H1 (cell line): ENCODE measurements around the gene PTGDR2. TPM values are rescaled to one million over a fixed set of nuclear protein-coding genes. Genes with fewer than 3 reads are reported as not detected.

Experiments
- CTCF ChIA-PET: fragments of 300-600 bp; sonication (Branson Sonifier 250); formaldehyde crosslinking; loops from one replicate; lab custom pipeline; 2021; ENCODE audit not compliant: partially characterized antibody; lab: Charles Lee
- POLR2A ChIA-PET: fragments of 300-600 bp; sonication (Branson Sonifier 250); formaldehyde crosslinking; loops from one replicate; lab custom pipeline; 2021; ENCODE audit warnings: inconsistent platforms; ENCODE audit not compliant: partially characterized antibody; lab: Charles Lee
- DNase-seq, 2 experiments: peaks; one replicate each; pipeline versions ENCODE4 v3.0.0 to v3.0.0-alpha.2; 2010 to 2022; ENCODE audit warnings: low spot score in 2 of 2, low read depth in 1 of 2, mixed read lengths in 1 of 2
- FAIRE-seq: peaks from 2 replicates; lab custom pipeline; 2011; peaks lifted over from hg19 to GRCh38; lab: Jason Lieb, UNC
- H2AFZ ChIP-seq: 2 replicates; pipeline ENCODE4 v1.8.1; 2012; ENCODE audit warnings: low read length, inconsistent platforms
- H2AK5ac ChIP-seq: 2 replicates; pipeline ENCODE4 v1.6.1; 2013; ENCODE audit warnings: low read depth, low read length
- H2BK120ac ChIP-seq: replicated peaks from 2 replicates; pipeline ENCODE3; 2013; ENCODE audit warnings: low read depth, low read length, inconsistent platforms
- H2BK12ac ChIP-seq: 2 replicates; pipeline ENCODE4 v1.6.1; 2013; ENCODE audit warnings: low read depth, low read length
- H2BK15ac ChIP-seq: 2 replicates; pipeline ENCODE4 v1.6.1; 2013; ENCODE audit warnings: low read length
- H2BK20ac ChIP-seq: 2 replicates; pipeline ENCODE4 v1.6.1; 2013; ENCODE audit warnings: low read length
- H2BK5ac ChIP-seq: 2 replicates; pipeline ENCODE4 v1.6.1; 2013; ENCODE audit warnings: low read depth, low read length
- H3K14ac ChIP-seq: 2 replicates; pipeline ENCODE4 v1.6.1; 2013; ENCODE audit warnings: inconsistent platforms; ENCODE audit not compliant: insufficient read length
- H3K18ac ChIP-seq: 2 replicates; pipeline ENCODE4 v1.6.1; 2013; ENCODE audit warnings: low read length; ENCODE audit errors: extremely low read depth
- H3K23ac ChIP-seq: 2 replicates; pipeline ENCODE4 v1.6.1; 2013; ENCODE audit warnings: inconsistent platforms; ENCODE audit not compliant: insufficient read length
- H3K23me2 ChIP-seq: 2 replicates; pipeline ENCODE4 v1.6.1; 2013; ENCODE audit warnings: low read depth, low read length
- H3K27ac ChIP-seq: 2 replicates; pipeline ENCODE4 v1.6.1; 2011; ENCODE audit warnings: low read depth, low read length, inconsistent platforms
- H3K27me3 ChIP-seq, 4 experiments: replicated peaks in 1 of 4; 1 replicate in 1 of 4; 2 replicates in 3 of 4; pipeline versions ENCODE4 v1.6.1 to v1.8.1; 2011 to 2013; ENCODE audit warnings: low read length in 3 of 4, mild to moderate bottlenecking in 3 of 4, inconsistent platforms in 2 of 4, mixed read lengths in 2 of 4, moderate library complexity in 1 of 4; ENCODE audit not compliant: control insufficient read depth in 3 of 4, insufficient read depth in 3 of 4; ENCODE audit errors: extremely low read depth in 1 of 4
- H3K36me3 ChIP-seq, 4 experiments: 2 replicates each; pipeline versions ENCODE4 v1.6.1 to v1.8.1; 2011 to 2013; ENCODE audit warnings: mild to moderate bottlenecking in 4 of 4, low read length in 3 of 4, moderate library complexity in 2 of 4, control low read depth in 1 of 4, inconsistent platforms in 1 of 4; ENCODE audit not compliant: insufficient read depth in 4 of 4, control insufficient read depth in 2 of 4
- H3K4ac ChIP-seq: replicated peaks from 2 replicates; pipeline ENCODE3; 2013; ENCODE audit warnings: low read length, low read depth, mixed read lengths, inconsistent platforms; ENCODE audit not compliant: insufficient read length
- H3K4me1 ChIP-seq, 4 experiments: replicated peaks in 1 of 4; 1 replicate in 1 of 4; 2 replicates in 3 of 4; pipeline versions ENCODE4 v1.6.1 to v1.8.1; 2011 to 2013; ENCODE audit warnings: low read length in 3 of 4, inconsistent platforms in 2 of 4, mixed read lengths in 1 of 4; ENCODE audit not compliant: insufficient read depth in 4 of 4, control insufficient read depth in 3 of 4
- H3K4me2 ChIP-seq, 2 experiments: 2 replicates each; pipeline versions ENCODE4 v1.6.1 to v1.8.1; 2011 to 2013; ENCODE audit warnings: low read depth in 2 of 2, low read length in 2 of 2, control low read depth in 1 of 2, inconsistent platforms in 1 of 2, mild to moderate bottlenecking in 1 of 2; ENCODE audit not compliant: insufficient read depth in 1 of 2
- H3K4me3 ChIP-seq, 4 experiments: fragments of 200-600, 300-600 bp in 1 of 4; sonication (generic), shearing (Covaris generic), sonication (Bioruptor Twin) in 1 of 4; 2 replicates each; pipeline versions ENCODE4 v1.5.1 to v1.8.1; 2011 to 2016; ENCODE audit warnings: low read length in 4 of 4, low read depth in 3 of 4, control low read depth in 2 of 4, inconsistent platforms in 2 of 4, mild to moderate bottlenecking in 2 of 4, mixed read lengths in 1 of 4, moderate library complexity in 1 of 4; ENCODE audit not compliant: insufficient read depth in 2 of 4; ENCODE audit errors: extremely low read depth in 1 of 4
- H3K56ac ChIP-seq: replicated peaks from 2 replicates; pipeline ENCODE3; 2013; ENCODE audit warnings: low read depth, mild to moderate bottlenecking, mixed read lengths, low read length, inconsistent platforms; ENCODE audit not compliant: insufficient read length
- H3K79me1 ChIP-seq: 2 replicates; pipeline ENCODE4 v1.6.1; 2013; ENCODE audit warnings: low read depth, low read length, control low read depth
- H3K79me2 ChIP-seq, 2 experiments: 2 replicates each; pipeline versions ENCODE4 v1.6.1 to v1.8.1; 2012 to 2013; ENCODE audit warnings: low read length in 2 of 2, mild to moderate bottlenecking in 2 of 2, inconsistent platforms in 1 of 2; ENCODE audit not compliant: insufficient read depth in 2 of 2, control insufficient read depth in 1 of 2
- H3K9ac ChIP-seq, 4 experiments: replicated peaks in 1 of 4; 1 replicate in 1 of 4; 2 replicates in 3 of 4; pipeline versions ENCODE4 v1.6.1 to v1.8.1; 2011 to 2013; ENCODE audit warnings: low read depth in 3 of 4, low read length in 3 of 4, control low read depth in 2 of 4, mild to moderate bottlenecking in 2 of 4, moderate library complexity in 2 of 4, inconsistent platforms in 1 of 4; ENCODE audit errors: extremely low read depth in 1 of 4
- H3K9me3 ChIP-seq, 2 experiments: 2 replicates each; pipeline versions ENCODE4 v1.6.1 to v1.8.1; 2012 to 2013; ENCODE audit warnings: mild to moderate bottlenecking in 2 of 2, moderate library complexity in 2 of 2, control low read depth in 1 of 2, inconsistent platforms in 1 of 2, low read depth in 1 of 2, low read length in 1 of 2, mixed read lengths in 1 of 2; ENCODE audit not compliant: insufficient read depth in 2 of 2
- H4K20me1 ChIP-seq, 2 experiments: replicated peaks in 1 of 2; 2 replicates each; pipeline versions ENCODE3 to v1.8.1; 2011 to 2013; ENCODE audit warnings: inconsistent platforms in 2 of 2, low read length in 2 of 2, mild to moderate bottlenecking in 1 of 2; ENCODE audit not compliant: insufficient read depth in 2 of 2, control insufficient read depth in 1 of 2
- H4K5ac ChIP-seq: 2 replicates; pipeline ENCODE4 v1.6.1; 2013; ENCODE audit warnings: low read length, low read depth, mixed read lengths, inconsistent platforms; ENCODE audit not compliant: insufficient read length
- H4K8ac ChIP-seq: 2 replicates; pipeline ENCODE4 v1.8.0; 2013; ENCODE audit warnings: mild to moderate bottlenecking, moderate library complexity, low read length, inconsistent platforms; ENCODE audit not compliant: insufficient read depth; ENCODE audit errors: extremely low read depth
- H4K91ac ChIP-seq: replicated peaks from 2 replicates; pipeline ENCODE3; 2013; ENCODE audit warnings: low read length, mixed read lengths, inconsistent platforms; ENCODE audit not compliant: insufficient read length
- ASH2L ChIP-seq: fragments of 200-600, 300-600 bp; sonication (generic); IDR thresholded peaks from one replicate; pipeline ENCODE4 v1.7.1; 2017; ENCODE audit warnings: low read length
- BACH1 ChIP-seq: IDR thresholded peaks from 2 replicates; pipeline ENCODE4 v1.6.1; 2012; ENCODE audit warnings: low read length, improper control_type of control experiment
- SUZ12 ChIP-seq: fragments of 200-600 bp; sonication (generic); IDR thresholded peaks from 2 replicates; pipeline ENCODE4 v1.6.1; 2012; ENCODE audit warnings: mild to moderate bottlenecking, inconsistent platforms, low read length, moderate library complexity, mixed read lengths
- WGBS, 2 experiments: shearing (Covaris generic) in 1 of 2; methylation state at CpG; one replicate each; pipeline versions ENCODE4 v1.1.6 to v1.1.7; 2013 to 2015; ENCODE audit warnings: low lambda C conversion rate in 2 of 2, mixed read lengths in 2 of 2, inconsistent platforms in 1 of 2, low coverage in 1 of 2, missing lambda C conversion rate in 1 of 2; ENCODE audit not compliant: insufficient replicate concordance in 2 of 2, insufficient coverage in 1 of 2, insufficient read length in 1 of 2; ENCODE audit errors: extremely low coverage in 1 of 2, missing lambda C conversion rate in 1 of 2; 5-methylcytosine and 5-hydroxymethylcytosine counted together
- polyA plus RNA-seq, 7 experiments: library from polyadenylated mRNA; depleted of rRNA in 3 of 7; stranded (reverse) in 5 of 7; unstranded in 2 of 7; fragments of >200 nt in 5 of 7; fragments of 200-250 nt in 2 of 7; gene quantifications; 1 replicate in 5 of 7; 2 replicates in 1 of 7; 4 replicates in 1 of 7; pipeline versions ENCODE4 v1.2.1 to v1.2.3, GENCODE V29; 2011 to 2013; ENCODE audit warnings: missing spikeins in 2 of 7, mixed read lengths in 2 of 7
- total RNA-seq: library from RNA; stranded (reverse); fragmentation: NEBNext Ultra II Directional; extraction: Animal tissue kit (Norgen Biotek cat#: 25700); gene quantifications from 2 replicates; pipeline ENCODE4 v1.2.1, GENCODE V29; 2021

PTGDR2 gene
- total and polyA plus RNA-seq, 2 of the 8 experiments (the other 6 are each of a cell fraction or from before 2014, with no cell fraction given) = 0.20 TPM; not detected in 1

GRCh38 chr11:60871378-60872061 is 15.8 kb upstream of the PTGDR2 start:
- no peak overlapping the region for H3K9ac ChIP-seq
- no peaks in the 10 kb centered on the region for H3K9me3 ChIP-seq
- no peak overlapping the region for H3K18ac ChIP-seq
- no peak for FAIRE-seq
- peaks cover 0 to 4% (median 0%) of the 10 kb centered on the region in 4 experiments; a peak in 4 of 7 replicates for H3K4me1 ChIP-seq
- no peak overlapping the region for H4K5ac ChIP-seq
- no peak overlapping the region for H3K27ac ChIP-seq
- no peak overlapping the region for H3K23ac ChIP-seq
- H3K14ac ChIP-seq = no peak overlapping the region
- H2BK15ac ChIP-seq = no peak overlapping the region
- H3K23me2 ChIP-seq = no peaks in the 10 kb centered on the region
- H3K56ac ChIP-seq = no peak overlapping the region
- no peaks in the 10 kb centered on the region for H3K36me3 ChIP-seq
- no peak overlapping the region for H4K8ac ChIP-seq
- no peak for DNase-seq
- no peaks in the 10 kb centered on the region for H4K20me1 ChIP-seq
- no peak overlapping the region for H4K91ac ChIP-seq
- WGBS, 2 experiments = 89% methylated on average over 7 of the region's 7 CpGs; no CpG with 5 or more reads in 1 of the 2 experiments
- ChIA-PET CTCF (interaction anchor here (0.6 to 9.5 kb wide), 12 partner anchors 11 to 160 kb away, joined by 3 to 52 read pairs (median 6); partner anchors contain the start of gene PTGDR2), POLR2A (interaction anchor here (0.8 to 1.1 kb wide), 2 partner anchors 16 to 28 kb away, joined by 3 to 5 read pairs; partner anchors contain the start of gene PTGDR2)
- H3K4me3 ChIP-seq = no peak overlapping the region
- H2BK120ac ChIP-seq = no peak overlapping the region
- no peak overlapping the region for H2BK5ac ChIP-seq
- H3K79me1 ChIP-seq = no peaks in the 10 kb centered on the region
- no peak overlapping the region for H2BK20ac ChIP-seq
- no peak overlapping the region for H2AFZ ChIP-seq
- H3K27me3 ChIP-seq = no peaks in the 10 kb centered on the region
- no peak overlapping the region for H3K4me2 ChIP-seq
- H3K79me2 ChIP-seq = no peaks in the 10 kb centered on the region
- no peak overlapping the region for H3K4ac ChIP-seq
- no peak overlapping the region for H2BK12ac ChIP-seq
- TF ChIP-seq SUZ12 = no peak
- TF ChIP-seq BACH1 = no peak
- TF ChIP-seq ASH2L = no peak
- TF ChIP-seq, all 59 proteins: peak for 0
- no peak overlapping the region for H2AK5ac ChIP-seq
